ENCODE data around the gene GRID2.

GRID2 gene

DNA sequence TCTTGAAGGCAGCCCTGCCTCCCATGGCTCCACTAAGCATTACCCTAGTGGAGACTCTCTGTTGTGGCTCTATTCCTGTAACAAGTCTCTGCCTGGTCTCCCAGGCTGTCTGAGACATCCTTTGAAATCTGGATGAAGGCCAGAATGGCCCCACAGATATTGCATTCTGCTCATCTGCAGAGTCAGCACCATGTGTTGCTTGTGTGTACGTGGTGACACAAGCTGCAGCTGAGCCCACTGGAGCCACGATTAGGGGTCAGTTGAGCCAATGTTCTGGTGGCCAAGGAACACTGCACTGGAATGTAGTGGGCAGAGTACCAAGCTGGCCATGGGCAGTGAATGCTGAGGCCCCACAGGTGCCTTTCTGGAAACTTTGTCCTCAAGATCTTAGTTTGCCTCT, 29.2 kb downstream of the GRID2 start:
- no peak for DNase-seq (ENCODE audit: low read depth)
- TF ChIP-seq, protein P1, sequence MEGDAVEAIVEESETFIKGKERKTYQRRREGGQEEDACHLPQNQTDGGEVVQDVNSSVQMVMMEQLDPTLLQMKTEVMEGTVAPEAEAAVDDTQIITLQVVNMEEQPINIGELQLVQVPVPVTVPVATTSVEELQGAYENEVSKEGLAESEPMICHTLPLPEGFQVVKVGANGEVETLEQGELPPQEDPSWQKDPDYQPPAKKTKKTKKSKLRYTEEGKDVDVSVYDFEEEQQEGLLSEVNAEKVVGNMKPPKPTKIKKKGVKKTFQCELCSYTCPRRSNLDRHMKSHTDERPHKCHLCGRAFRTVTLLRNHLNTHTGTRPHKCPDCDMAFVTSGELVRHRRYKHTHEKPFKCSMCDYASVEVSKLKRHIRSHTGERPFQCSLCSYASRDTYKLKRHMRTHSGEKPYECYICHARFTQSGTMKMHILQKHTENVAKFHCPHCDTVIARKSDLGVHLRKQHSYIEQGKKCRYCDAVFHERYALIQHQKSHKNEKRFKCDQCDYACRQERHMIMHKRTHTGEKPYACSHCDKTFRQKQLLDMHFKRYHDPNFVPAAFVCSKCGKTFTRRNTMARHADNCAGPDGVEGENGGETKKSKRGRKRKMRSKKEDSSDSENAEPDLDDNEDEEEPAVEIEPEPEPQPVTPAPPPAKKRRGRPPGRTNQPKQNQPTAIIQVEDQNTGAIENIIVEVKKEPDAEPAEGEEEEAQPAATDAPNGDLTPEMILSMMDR (IDR thresholded peaks at IDR 0.05; ENCODE audit: control insufficient read depth, extremely low read depth, insufficient read depth) = no peak
- no peak overlapping the region for H3K4me3 ChIP-seq (ENCODE audit: low read depth, low read length)

DNA sequence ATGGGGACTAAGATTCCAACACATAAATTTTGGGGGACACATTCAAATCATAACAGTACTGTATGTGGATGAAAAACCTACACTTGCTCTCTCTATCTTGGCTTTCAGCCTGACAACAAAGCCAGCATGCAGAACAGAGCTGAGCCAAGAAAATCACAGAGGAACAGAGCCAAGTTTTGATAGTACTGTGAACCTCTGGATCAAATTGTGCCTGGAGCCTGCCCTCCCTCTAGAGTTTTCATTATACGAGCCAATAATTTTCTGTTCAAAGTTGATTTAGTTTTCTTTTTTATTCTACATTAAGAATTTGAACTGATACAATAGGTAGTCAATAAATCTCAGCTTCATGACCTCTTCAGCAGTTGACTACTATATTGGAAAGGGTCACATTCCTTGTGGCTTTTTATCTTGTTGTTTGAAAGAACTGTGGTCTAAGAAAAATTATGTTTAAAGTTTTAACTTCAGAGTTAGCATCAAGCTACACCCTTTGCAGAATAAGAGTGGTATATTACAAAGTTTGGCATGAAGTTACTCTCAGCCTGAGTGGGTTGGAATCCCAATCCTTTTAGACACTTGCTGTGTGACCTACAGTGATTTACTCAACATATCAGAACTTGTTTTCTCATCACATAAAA, 31.1 kb downstream of the GRID2 start:
- no peak overlapping the region for H3K4me3 ChIP-seq (ENCODE audit: low read depth, low read length)

DNA sequence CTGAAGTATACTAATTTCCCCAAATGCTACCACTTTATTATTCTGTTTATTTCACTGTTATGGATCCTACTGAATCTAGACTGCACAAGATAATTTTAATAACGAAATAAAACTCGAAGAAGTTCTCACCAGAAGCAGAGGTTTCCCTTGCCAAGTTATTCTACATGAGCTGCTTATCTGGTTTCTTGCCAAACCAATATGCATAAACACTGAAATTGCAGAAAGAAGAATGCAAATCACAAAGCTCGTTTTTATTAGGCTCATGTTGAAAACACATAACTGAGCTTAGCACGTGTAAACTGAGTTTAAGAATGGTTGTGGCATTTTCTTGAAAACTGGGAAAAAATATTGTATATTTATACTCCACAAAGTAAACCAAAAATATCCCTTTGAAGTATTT, 35.9 kb downstream of the GRID2 start:
- no peak overlapping the region for H3K4me3 ChIP-seq (ENCODE audit: low read depth, low read length)
- DNase-seq (ENCODE audit: low read depth) = no peak

More for the DNA sequence above, 31.1 kb downstream of the GRID2 start:
- DNase-seq (ENCODE audit: low read depth) = peak; percentile 2
- TF ChIP-seq, protein P1 (IDR thresholded peaks at IDR 0.05; ENCODE audit: control insufficient read depth, extremely low read depth, insufficient read depth) = no peak

DNA sequence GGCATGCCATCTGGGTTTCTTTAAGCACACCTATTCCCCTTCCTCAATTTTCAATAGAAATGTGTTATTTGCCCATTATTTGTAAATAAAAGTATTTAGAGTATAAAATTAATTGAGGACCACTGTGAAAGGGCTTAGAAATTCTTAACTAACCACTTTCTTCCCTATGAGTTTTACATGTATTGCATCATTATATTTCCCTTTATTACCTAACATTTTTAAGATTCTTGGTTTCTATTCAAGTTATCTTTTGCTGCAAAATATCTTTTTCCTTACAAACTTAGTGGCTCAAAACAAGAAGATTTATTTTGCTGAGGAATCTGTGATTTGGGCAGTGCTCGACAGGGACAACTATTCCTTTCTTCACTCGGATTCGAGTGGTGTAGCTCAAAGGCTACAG, 40.5 kb downstream of the GRID2 start:
- TF ChIP-seq, protein P1 (IDR thresholded peaks at IDR 0.05; ENCODE audit: control insufficient read depth, extremely low read depth, insufficient read depth) = no peak
- no peak overlapping the region for H3K4me3 ChIP-seq (ENCODE audit: low read depth, low read length)
- DNase-seq (ENCODE audit: low read depth) = no peak

More for the DNA sequence above, 35.9 kb downstream of the GRID2 start:
- TF ChIP-seq, protein P1 (IDR thresholded peaks at IDR 0.05; ENCODE audit: control insufficient read depth, extremely low read depth, insufficient read depth) = no peak

DNA sequence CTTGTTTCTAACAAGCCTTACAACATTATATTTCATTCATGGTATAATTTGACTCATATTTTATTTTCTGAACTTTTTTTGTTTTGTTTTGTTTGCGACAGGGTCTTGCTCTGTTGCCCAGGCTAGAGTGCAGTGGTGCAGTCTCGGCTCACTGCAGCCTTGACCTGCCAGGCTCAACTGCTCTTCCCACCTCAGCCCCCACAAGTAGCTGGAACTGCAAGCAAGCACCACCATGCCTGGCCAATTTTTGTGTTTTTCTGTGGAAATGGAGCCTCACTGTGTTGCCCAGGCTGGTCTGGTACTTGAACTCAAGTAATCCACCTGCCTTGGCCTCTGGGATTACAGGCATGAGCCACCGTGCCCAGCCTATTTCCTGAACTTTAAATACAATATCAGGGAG, 42.5 kb downstream of the GRID2 start:
- H3K4me3 ChIP-seq (ENCODE audit: low read depth, low read length) = no peak overlapping the region
- TF ChIP-seq, protein P1 (IDR thresholded peaks at IDR 0.05; ENCODE audit: control insufficient read depth, extremely low read depth, insufficient read depth) = no peak
- DNase-seq (ENCODE audit: low read depth) = no peak

DNA sequence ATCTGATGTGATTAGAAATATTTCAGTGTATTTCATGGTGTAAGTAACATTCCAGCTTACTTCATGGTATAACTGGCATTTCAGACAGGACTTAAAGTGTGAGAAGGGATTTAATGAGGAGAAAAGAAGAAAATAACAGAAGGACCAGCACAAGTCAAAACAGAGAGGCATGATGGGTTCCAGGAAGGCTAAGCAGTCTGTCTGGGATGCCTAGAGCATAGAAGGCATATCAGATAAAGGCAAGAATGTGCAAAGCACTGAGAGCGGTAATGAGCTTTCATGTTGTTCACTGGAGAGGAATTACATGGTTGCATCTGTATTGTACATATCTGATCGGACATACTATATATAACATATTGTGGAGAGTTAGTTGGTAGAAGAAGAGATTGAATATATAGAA, 54.2 kb downstream of the GRID2 start:
- TF ChIP-seq, protein P1 (IDR thresholded peaks at IDR 0.05; ENCODE audit: control insufficient read depth, extremely low read depth, insufficient read depth) = no peak
- H3K4me3 ChIP-seq (ENCODE audit: low read depth, low read length) = no peak overlapping the region
- DNase-seq (ENCODE audit: low read depth) = no peak

DNA sequence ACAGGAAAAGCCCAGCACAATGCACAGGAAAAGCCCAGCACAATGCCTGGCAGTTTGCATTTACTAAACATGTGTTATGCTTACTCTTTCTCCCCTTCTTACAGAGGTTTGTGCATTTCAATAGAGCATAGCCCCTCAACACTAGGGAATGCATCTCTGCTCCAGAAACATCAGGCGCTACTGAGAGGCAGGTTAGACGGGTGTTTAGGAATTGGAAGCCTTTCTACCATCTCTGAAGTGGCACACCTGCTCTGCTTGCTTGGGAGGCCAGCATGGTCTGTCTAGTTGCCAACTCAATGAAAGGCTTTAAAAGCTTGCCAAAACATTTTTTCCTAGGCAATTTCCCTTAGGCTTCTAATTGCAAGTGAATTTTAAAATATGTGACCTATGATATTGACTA, 55.7 kb downstream of the GRID2 start:
- no peak for DNase-seq (ENCODE audit: low read depth)
- TF ChIP-seq, protein P1 (IDR thresholded peaks at IDR 0.05; ENCODE audit: control insufficient read depth, extremely low read depth, insufficient read depth) = no peak
- H3K4me3 ChIP-seq (ENCODE audit: low read depth, low read length) = no peak overlapping the region

Measured in LNCaP clone FGC (cell line).